HL-60/S4 treated with phorbol 12-myristate 13-acetate at 8.2 ng/mL for 4 days and 3 days (cell line): ENCODE measurements around the gene ABHD11.

ENCODE experiments used
- in situ Hi-C: fragments of 300-500 bp; cut with MboI; formaldehyde crosslinking; loops from 2 replicates; pipeline ENCODE4 v1.15.0; 2022; ENCODE audit warnings: low sequenced_read_pairs

ABHD11 gene

GRCh38 chr7:73703225-73703624 lies 35.4 kb downstream of the ABHD11 start:
- in situ Hi-C loops, result no loop called here

DNA sequence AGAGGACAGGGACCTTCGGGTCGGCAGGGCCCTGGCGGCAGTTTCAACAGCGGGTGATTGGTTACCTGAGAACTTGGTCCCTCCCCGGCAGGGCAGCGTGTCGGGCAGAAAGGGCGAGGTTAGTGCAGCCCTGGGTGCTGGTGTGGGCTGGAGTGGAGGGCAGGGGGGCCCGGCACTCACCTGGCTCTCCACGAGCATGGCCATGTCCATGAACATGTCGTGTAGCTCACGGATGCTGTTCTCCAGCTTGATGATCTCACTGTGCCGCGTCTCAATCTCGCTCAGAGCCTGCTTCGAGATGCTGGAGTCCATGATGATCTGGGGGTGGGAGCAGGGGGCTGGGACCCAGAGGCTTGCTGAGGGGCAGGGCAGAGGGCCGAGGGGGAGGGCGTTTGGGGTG lies 35.9 kb downstream of the ABHD11 start:
- in situ Hi-C loops, result no loop called here

DNA sequence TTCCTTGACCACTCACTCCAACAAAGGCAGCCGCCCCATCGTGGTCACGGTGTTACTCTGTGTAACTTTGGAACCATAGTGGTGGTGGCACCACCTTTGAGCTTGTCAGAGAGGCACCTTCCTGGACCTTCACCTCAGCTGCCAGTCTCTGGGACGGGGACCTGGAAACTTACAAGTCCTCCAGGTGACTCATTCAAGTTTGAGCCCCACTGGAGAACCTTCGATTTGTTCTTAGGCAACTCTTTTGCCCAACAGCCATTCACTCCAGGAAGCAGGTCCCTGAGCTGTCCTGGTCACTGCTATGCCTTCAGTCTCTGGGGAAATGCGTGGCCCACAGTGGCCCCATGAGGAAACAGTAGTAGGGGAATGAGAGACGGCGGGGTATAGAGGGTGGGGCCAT lies 36.4 kb downstream of the ABHD11 start:
- in situ Hi-C loops, result no loop called here

DNA sequence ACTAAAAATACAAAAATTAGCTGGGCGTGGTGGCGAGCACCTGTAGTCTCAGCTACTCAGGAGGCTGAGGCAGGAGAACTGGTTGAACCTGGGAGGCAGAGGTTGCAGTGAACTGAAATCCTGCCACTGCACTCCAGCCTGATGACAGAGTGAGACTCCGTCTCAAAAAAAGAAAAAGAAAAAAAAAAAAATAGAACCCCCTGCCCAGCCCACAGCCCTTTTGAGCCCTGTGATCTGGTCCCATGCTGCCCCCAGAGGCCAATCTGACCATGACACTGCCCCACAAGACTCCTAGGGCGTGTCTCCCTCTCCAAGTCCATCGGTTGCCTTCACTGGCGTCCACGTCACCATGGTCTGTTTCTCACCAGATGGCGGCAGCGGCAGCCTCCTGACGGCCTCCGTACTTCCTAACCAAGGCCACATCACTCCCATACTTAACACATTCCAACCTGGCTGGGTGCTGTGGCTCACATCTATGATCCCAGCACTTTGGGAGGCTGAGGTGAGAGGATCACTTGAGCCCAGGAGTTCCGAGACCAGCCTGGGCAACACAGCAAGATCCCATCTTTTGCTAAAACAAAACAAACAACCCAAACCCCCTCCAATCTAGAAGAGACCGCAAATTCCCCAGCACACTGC lies 37.1 kb downstream of the ABHD11 start:
- in situ Hi-C loops, result no loop called here

DNA sequence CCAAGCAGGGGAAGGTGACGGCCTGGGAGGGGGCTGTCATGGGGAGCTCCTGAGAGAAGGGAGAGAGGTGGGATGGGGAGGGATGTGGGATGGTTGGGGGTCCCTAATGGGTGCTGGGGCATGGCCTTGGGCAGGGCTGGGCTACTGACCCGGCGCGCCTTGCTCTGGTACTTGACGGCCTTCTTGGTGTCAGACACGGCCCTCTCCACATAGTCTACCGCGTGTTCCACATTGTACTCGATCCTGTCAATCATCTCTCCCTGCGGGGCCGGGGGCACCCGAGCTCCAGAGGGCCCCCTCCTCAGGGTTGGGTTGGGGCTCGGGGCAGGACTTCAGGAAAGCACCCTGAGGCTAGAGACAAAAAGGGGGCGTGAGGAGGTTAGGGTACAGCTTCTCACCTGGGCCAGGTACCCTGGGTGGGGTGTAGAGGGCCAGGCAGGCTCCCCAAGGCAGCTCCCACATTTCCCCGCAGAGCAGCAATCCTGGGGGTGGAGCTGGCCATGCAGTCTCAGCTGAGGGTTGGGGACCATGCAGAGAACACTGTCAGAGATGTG lies 37.9 kb downstream of the ABHD11 start:
- in situ Hi-C loops, result no loop called here

DNA sequence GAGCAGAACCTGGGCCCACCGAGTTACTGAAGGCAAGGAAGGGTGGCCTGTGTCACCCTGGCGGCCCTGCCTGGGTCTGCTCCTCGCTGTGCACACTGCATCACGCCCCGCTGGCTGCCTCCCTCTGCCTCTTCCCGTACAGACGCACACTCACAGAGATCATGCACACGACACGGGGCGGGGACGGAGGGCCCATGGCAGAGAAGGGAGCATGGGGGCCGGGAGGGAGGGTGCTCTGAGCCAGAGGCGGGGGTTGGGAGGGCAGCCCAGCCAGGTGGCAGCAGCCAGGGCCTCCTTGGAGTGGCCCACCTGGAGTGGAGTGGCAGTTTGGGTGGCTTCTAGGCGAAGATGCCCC lies 38.6 kb downstream of the ABHD11 start:
- in situ Hi-C loops, result no loop called here

GRCh38 chr7:73699370-73700068 lies 39.1 kb downstream of the ABHD11 start:
- in situ Hi-C loops, result no loop called here

DNA sequence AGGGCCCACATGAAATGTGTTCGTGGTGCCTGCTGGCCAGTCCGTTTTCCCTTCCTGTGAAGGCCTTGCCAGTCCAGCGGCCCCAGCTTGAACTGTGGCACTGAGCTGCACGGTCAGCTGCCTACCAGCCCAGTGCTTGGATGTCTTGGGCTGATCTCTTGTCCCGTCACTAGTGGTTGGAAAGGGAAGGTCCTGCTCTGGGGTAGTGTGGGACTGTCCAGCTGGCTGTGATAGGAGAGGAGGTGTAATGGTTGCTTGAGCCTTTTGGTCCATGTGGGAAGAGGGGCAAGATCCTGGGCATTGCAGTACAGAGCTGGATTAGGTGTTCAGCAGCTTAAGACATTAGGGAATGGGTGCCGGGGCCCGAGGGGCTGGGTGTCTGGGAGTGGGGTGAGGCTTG lies 40.2 kb downstream of the ABHD11 start:
- in situ Hi-C loops, result no loop called here

GRCh38 chr7:73696372-73696771 lies 42.2 kb downstream of the ABHD11 start:
- in situ Hi-C loops, result no loop called here

DNA sequence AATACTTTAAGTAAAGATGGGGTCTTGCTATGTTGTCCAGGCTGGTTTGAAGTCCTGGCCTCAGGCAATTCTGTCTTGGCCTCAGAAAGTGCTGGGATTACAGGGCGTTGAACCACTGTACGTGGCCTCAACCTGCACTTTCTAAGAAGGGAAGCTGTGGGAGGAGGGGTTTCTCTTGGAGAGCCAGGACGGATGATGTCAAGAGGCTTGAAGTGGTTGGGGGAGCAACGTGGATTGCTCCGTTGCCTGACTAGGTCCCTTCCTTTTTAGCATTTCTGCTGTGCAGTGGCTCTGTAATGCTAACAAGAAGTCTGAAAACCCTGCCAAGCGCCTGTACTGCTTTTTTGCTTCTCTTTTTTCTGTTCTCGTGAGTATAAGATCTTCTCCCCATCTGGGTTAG lies 48.0 kb downstream of the ABHD11 start:
- in situ Hi-C loops, result no loop called here

GRCh38 chr7:73688288-73688687 lies 50.3 kb downstream of the ABHD11 start:
- in situ Hi-C loops, result no loop called here
